ENCODE measurements around the gene CTU2. TPM values are rescaled to one million over a fixed set of nuclear protein-coding genes. Genes with fewer than 3 reads are reported as not detected.
A peak's percentile ranks its signal among the peaks of the same experiment; 100 is the strongest.

CTU2 gene
- polyA plus RNA-seq, 6 donors from 2014 or later, result 9.8 to 16.8 (median 13.1) TPM

DNA sequence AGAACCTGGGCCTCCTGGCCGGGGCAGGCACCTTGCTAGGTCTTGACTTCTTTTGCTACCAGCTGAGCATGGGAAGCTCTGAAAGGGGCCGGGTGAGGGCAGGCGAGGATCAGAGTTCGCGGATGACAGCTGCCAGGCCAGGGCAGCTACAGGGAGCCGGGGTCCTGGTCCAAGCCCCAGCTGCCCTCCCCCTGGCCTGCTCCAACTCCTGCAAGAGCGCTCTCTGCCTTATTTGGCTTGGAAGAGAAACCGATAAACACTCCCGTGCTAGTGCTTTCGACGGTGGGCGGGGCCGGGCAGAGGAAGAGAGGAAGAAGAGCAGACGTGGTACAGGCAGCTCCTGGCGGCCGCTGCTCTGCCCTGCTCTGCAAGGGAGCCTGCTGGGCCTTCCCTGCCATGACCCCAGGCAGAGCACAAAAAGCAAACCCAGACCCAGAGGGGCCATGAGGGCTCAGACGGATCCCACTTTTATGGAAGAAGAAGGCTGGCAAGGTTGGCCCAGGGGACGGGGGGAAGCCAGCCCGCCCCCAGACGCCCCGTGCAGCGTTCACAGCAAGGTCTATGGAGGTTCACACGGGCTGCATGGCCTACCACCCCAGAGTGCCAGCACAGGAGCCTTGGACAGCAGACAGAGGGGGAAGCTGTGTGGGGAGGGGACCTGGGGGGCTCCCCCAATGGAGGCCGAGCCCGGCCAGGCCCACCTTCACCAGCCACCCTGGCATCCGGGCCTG is 53.1 kb downstream of the CTU2 start:
- H3K27ac Mint-ChIP-seq, result no peak overlapping the region
- H3K4me1 Mint-ChIP-seq, result peaks cover 9 to 25% (median 21%) of the 10 kb centered on the region in 3 donors
- H3K9me3 Mint-ChIP-seq, result peaks cover 0 to 1% (median 0%) of the 10 kb centered on the region in 7 donors
- peak overlapping the region in 2 of 8 donors; percentile 15 to 19 for H3K4me3 Mint-ChIP-seq
- ATAC-seq (ENCODE audit: low read depth in 2 of 2) (no peak), DNase-seq (no peak)
- H3K27me3 Mint-ChIP-seq, result no peaks in the 10 kb centered on the region
- peaks cover 0 to 5% of the 10 kb centered on the region in 2 donors for H3K36me3 Mint-ChIP-seq

DNA sequence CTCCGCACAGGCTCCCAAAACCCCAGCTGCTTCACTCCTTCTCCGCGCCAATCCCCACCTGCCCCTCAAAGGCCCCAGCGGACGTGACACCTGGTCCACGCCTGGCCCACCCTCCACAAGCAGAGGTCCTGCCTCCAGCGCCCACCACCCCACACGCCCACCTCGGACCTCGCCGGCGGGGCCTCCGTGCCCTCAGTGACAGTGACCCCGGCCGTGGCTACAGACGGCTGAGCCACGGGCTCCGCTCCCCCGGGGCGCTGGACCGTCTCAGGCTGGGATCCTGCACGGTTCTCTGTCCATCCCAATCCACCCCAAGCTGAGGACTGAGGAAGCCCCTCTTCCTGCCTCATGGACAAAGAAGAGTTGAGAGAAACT is 53.7 kb downstream of the CTU2 start:
- H3K9me3 Mint-ChIP-seq, result peaks cover 0 to 1% (median 0%) of the 10 kb centered on the region in 7 donors
- no peaks in the 10 kb centered on the region for H3K27me3 Mint-ChIP-seq
- peaks cover 9 to 25% (median 21%) of the 10 kb centered on the region in 3 donors for H3K4me1 Mint-ChIP-seq
- H3K27ac Mint-ChIP-seq, result peak overlapping the region in 1 of 6 donors; percentile 52
- H3K36me3 Mint-ChIP-seq, result peaks cover 0 to 5% of the 10 kb centered on the region in 2 donors
- H3K4me3 Mint-ChIP-seq, result no peak overlapping the region
- ATAC-seq (ENCODE audit: low read depth in 2 of 2) (no peak), DNase-seq (no peak)

DNA sequence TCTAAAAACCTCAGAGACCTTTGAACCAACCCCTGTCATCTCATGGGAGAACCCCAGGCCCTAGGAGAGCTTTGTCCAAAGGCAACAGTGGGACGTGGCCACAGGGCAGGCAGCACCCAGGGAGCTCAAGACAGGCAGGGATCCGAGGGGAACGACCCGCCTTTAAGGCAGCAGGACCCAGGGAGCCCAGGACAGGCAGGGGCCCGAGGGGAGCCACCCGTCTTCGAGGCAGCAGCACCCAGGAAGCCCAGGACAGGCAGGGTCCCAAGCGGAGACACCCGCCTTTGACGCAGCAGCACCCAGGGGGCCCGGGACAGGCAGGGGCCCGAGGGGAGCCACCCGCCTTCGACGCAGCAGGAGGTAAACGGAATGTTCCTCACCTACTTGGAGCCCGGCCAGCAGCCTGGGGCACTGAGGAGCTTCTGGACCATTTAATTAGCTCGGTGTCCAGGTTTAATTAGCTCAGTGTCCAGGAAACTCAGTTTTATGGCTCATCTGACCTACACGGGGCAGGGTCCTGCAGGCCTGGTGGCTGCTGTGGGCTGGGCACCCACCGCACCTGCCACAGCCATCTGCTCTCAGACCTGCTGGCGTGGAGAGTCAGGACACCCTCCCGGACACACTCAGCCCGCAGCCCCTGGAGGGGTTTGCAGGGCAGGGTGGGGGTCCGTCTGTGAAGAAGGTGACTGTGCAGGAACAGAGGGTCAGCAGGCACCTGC is 54.3 kb downstream of the CTU2 start:
- no peak for ATAC-seq (ENCODE audit: low read depth in 2 of 2)
- Mint-ChIP-seq H3K9me3 (peaks cover 0 to 1% (median 0%) of the 10 kb centered on the region in 7 donors), H3K36me3 (peaks cover 0 to 5% of the 10 kb centered on the region in 2 donors), H3K4me3 (no peak overlapping the region), H3K27me3 (no peaks in the 10 kb centered on the region), H3K27ac (no peak overlapping the region), H3K4me1 (peaks cover 12 to 22% (median 21%) of the 10 kb centered on the region in 3 donors)
- no peak for DNase-seq

DNA sequence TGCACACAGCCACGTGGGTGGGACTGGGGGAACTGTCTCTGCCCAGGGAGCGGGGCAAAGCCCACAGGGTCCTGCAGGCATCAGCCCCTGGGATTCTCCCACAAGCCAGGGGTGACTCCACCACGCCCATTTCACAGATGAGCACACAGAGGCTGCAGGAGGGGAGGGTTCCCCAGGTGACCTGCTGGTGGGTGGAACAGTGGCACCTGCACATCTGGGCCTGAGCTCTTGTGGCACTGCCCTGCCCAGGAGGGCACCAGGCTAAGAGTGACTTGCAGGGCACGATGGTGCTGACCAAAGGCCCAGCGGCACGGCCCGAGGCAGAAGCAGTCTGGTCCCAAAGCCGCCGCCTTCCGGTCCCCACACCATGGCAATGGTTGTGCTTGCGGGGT is 54.8 kb downstream of the CTU2 start:
- DNase-seq (no peak), ATAC-seq (ENCODE audit: low read depth in 2 of 2) (no peak)
- Mint-ChIP-seq H3K36me3 (peaks cover 0 to 5% of the 10 kb centered on the region in 2 donors), H3K9me3 (peaks cover 0 to 1% (median 0%) of the 10 kb centered on the region in 7 donors), H3K27ac (no peak overlapping the region), H3K27me3 (no peaks in the 10 kb centered on the region), H3K4me3 (no peak overlapping the region), H3K4me1 (peaks cover 18 to 22% (median 22%) of the 10 kb centered on the region in 3 donors)

DNA sequence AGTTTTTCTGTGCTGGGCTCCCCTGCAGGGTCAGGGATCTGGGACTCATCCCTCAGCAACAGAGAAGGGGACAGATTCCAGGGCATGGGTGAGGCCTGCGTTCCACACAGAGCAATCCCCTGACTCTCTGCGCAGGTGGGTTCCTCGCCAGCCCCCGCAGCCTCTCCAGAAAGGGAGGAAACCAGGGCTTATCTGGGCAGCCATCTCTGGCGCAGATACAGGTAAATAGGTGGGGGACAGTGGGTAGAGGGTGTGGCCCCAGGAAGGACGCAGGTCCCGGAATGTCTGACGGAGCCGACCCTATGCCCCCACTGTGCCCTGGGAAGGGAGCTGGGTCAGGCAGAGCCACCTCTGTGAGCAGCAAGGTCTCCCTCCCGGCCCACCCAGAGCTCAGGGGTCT is 55.5 kb downstream of the CTU2 start:
- H3K27me3 Mint-ChIP-seq, result no peaks in the 10 kb centered on the region
- peaks cover 0 to 5% of the 10 kb centered on the region in 2 donors for H3K36me3 Mint-ChIP-seq
- H3K27ac Mint-ChIP-seq, result no peak overlapping the region
- no peak overlapping the region for H3K4me3 Mint-ChIP-seq
- H3K9me3 Mint-ChIP-seq, result peaks cover 0 to 1% (median 0%) of the 10 kb centered on the region in 7 donors
- peaks cover 22 to 28% (median 27%) of the 10 kb centered on the region in 3 donors for H3K4me1 Mint-ChIP-seq
- DNase-seq (no peak), ATAC-seq (ENCODE audit: low read depth in 2 of 2) (no peak)

DNA sequence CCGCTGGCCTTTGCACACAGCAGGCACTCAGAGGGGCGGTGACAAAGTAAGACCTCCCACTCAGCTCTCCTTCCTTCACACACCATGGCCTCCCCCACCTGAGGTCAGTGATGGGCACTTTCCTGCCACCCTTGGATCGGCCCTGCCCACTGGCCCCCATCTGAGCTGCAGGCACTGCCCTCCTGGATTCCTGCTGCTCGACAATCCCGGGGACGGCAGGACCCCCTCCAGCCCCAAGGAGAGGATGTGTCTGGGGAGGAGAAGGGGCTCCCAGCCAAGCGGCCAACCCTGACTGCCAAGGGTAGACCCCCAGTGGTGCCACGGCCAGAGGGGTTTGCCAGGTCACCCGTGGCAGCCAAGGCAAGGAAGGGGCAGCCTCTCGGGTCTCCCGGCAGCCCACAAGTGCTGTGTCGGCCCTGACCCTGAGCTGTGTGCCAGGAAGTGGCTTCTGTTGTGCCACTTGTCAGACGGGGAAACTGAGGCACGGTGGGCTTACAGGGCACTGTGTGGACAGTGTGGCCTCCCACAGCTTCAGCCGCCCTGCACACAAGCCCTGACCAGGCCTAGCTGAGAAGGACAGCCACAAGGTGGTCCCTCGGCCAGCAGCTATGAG is 56.1 kb downstream of the CTU2 start:
- Mint-ChIP-seq H3K27me3 (no peaks in the 10 kb centered on the region), H3K36me3 (peaks cover 0 to 5% of the 10 kb centered on the region in 2 donors), H3K4me3 (no peak overlapping the region), H3K4me1 (peaks cover 27 to 29% (median 27%) of the 10 kb centered on the region in 3 donors), H3K27ac (no peak overlapping the region), H3K9me3 (peaks cover 0 to 1% (median 0%) of the 10 kb centered on the region in 7 donors)
- no peak for ATAC-seq (ENCODE audit: low read depth in 2 of 2)
- no peak for DNase-seq

DNA sequence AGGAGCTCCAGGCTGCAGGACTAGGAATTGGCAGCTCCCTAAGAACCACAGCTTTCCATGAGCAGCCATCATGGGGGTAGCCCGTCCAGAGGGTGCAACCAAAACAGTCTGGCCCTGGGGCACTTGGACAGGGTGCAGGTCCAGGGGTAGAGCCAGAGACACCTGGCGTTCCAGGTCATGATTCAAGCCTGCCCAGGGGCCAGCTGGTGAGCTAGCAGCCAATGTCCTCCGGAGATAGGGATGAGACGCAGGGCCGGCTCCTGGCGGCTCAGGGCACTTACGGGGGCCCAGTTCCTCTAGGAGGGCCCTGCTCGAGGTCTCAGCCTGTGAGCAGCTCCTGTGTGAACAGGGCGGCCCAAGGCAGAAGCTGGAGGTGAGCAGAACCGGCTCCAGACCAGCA is 56.6 kb downstream of the CTU2 start:
- Mint-ChIP-seq H3K27ac (no peak overlapping the region), H3K4me3 (no peak overlapping the region), H3K4me1 (peaks cover 28 to 34% (median 31%) of the 10 kb centered on the region in 3 donors), H3K36me3 (peaks cover 0 to 5% of the 10 kb centered on the region in 2 donors), H3K27me3 (no peaks in the 10 kb centered on the region), H3K9me3 (peaks cover 0 to 1% (median 0%) of the 10 kb centered on the region in 7 donors)
- no peak for ATAC-seq (ENCODE audit: low read depth in 2 of 2)
- no peak for DNase-seq

DNA sequence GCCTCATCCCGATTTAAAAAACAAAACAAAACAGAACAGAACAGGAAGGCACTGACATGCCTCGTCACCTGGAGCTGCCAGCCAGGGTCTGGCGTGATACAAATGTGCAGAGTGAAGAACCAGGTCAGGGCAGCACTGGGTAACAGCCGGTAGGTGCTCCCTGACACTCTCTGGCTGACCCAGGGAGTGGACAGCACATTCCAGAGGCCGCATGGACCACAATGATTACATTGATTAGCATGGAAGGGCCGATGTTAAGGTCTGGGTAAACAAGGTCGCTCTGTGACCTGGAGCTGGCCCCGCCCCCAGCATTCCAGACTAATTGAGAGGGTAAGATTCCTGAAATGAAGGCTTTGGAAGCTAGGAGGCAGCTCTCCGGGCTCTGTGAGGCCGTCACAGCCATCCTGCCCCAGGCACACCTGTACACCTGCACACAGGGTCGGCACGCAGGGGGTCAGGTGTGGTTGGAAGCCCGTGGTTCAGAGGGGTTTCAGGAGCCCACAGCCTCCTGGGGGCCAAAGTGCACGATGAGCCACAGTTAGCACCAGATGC is 57.3 kb downstream of the CTU2 start:
- H3K27me3 Mint-ChIP-seq, result no peaks in the 10 kb centered on the region
- DNase-seq (no peak), ATAC-seq (ENCODE audit: low read depth in 2 of 2) (no peak)
- no peak overlapping the region for H3K4me3 Mint-ChIP-seq
- H3K36me3 Mint-ChIP-seq, result peaks cover 0 to 5% of the 10 kb centered on the region in 2 donors
- H3K4me1 Mint-ChIP-seq, result peaks cover 25 to 32% (median 28%) of the 10 kb centered on the region in 3 donors
- peaks cover 0 to 1% (median 0%) of the 10 kb centered on the region in 7 donors for H3K9me3 Mint-ChIP-seq
- H3K27ac Mint-ChIP-seq, result peak overlapping the region in 2 of 6 donors; percentile 29 to 47

DNA sequence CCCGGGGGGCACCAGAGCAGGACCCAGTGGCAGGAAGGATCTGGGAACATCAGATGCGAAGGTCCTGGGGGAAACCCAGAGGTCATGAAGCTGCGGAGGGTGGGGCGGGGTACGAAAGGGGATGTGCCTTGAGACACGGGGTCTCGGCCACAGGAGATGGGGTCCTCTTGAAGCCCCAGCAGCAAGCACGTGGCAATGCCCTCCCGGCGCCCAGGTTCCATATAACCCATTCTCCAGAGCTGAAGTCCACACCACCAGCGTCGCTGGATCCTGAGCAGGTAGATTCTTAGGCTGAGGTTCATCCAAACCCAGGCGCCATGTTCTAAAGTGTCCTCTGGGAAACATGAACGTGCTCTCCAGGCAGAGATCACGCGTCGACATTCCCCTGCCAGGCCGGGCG is 57.8 kb downstream of the CTU2 start:
- DNase-seq (no peak), ATAC-seq (ENCODE audit: low read depth in 2 of 2) (no peak)
- H3K4me3 Mint-ChIP-seq, result no peak overlapping the region
- H3K36me3 Mint-ChIP-seq, result no peaks in the 10 kb centered on the region
- no peaks in the 10 kb centered on the region for H3K9me3 Mint-ChIP-seq
- peaks cover 27 to 29% (median 29%) of the 10 kb centered on the region in 3 donors for H3K4me1 Mint-ChIP-seq
- no peak overlapping the region for H3K27ac Mint-ChIP-seq
- H3K27me3 Mint-ChIP-seq, result no peaks in the 10 kb centered on the region

DNA sequence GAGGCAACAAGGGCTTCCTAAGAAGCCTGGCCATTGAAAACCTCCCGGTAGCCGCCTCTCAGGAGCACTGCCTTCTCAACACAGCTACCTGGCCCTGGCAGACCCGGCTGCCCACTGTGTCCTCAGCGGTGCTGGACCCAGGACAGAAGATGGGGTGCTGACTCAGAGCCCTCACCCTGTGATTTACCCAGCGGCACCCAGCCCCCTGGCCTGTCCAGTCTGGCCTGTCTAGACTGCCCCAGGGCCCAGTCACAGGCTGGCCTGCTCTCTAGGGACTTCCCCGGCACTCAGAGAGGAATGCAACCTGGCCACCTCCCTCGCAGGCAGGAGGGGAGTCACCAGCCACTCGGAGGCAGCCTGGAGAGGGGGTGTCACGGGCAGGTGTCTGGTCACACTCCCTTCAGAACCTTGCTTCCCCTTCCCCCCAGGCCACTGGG is 58.6 kb downstream of the CTU2 start:
- H3K27ac Mint-ChIP-seq, result peak overlapping the region in 1 of 6 donors; percentile 15

More for the DNA sequence above, 58.6 kb downstream of the CTU2 start:
- DNase-seq (no peak), ATAC-seq (ENCODE audit: low read depth in 2 of 2) (no peak)
- Mint-ChIP-seq H3K4me3 (no peak overlapping the region), H3K4me1 (peaks cover 33 to 37% (median 35%) of the 10 kb centered on the region in 3 donors), H3K9me3 (no peaks in the 10 kb centered on the region), H3K27me3 (no peaks in the 10 kb centered on the region), H3K36me3 (no peaks in the 10 kb centered on the region)

Other genes with a start within 250 kb of the CTU2 start
- 10 to 100 TPM in 2 of 6 donors, 1 to 10 TPM in 4; 2.5 to 21.7 (median 9.0) TPM for gene ZC3H18, start 136.1 kb upstream of the CTU2 start, polyA plus RNA-seq (ENCODE audit: low read depth in 6 of 6)
- 1 to 10 TPM in 1 of 6 donors, under 1 TPM in 3, not detected in 2; 0.39 to 1.3 (median 0.86) TPM for gene IL17C, start 67.9 kb upstream of the CTU2 start, polyA plus RNA-seq (ENCODE audit: low read depth in 6 of 6)
- 1,000 to 10,000 TPM; 1,408 to 2,468 (median 1,616) TPM for gene CYBA, start 55.5 kb upstream of the CTU2 start, polyA plus RNA-seq (ENCODE audit: low read depth in 6 of 6)
- 10 to 100 TPM in 5 of 6 donors, 1 to 10 TPM in 1; 9.7 to 36.1 (median 18.2) TPM for gene MVD, start 43.4 kb upstream of the CTU2 start, polyA plus RNA-seq (ENCODE audit: low read depth in 6 of 6)
- 1 to 10 TPM; 1.4 to 9.0 (median 5.9) TPM for gene SNAI3, start 20.0 kb upstream of the CTU2 start, polyA plus RNA-seq (ENCODE audit: low read depth in 6 of 6)
- 10 to 100 TPM; 28.0 to 42.5 (median 33.0) TPM for gene RNF166, start 95 bp upstream of the CTU2 start, polyA plus RNA-seq (ENCODE audit: low read depth in 6 of 6)
- 10 to 100 TPM in 2 of 6 donors, 1 to 10 TPM in 4; 4.0 to 17.2 (median 6.2) TPM for gene PIEZO1, start 78.7 kb downstream of the CTU2 start, polyA plus RNA-seq (ENCODE audit: low read depth in 6 of 6)
- gene CDT1, start 97.3 kb downstream of the CTU2 start, polyA plus RNA-seq (ENCODE audit: low read depth in 6 of 6), result under 1 TPM in 5 of 6 donors, not detected in 1; 0.08 to 0.27 (median 0.17) TPM
- 100 to 1,000 TPM; 330 to 484 (median 384) TPM for gene APRT, start 105.4 kb downstream of the CTU2 start, polyA plus RNA-seq (ENCODE audit: low read depth in 6 of 6)
- 10 to 100 TPM in 3 of 6 donors, 1 to 10 TPM in 3; 6.1 to 21.4 (median 9.5) TPM for gene GALNS, start 150.4 kb downstream of the CTU2 start, polyA plus RNA-seq (ENCODE audit: low read depth in 6 of 6)
- gene TRAPPC2L, start 150.6 kb downstream of the CTU2 start, polyA plus RNA-seq (ENCODE audit: low read depth in 6 of 6), result 100 to 1,000 TPM in 1 of 6 donors, 10 to 100 TPM in 5; 87.3 to 100 (median 90.9) TPM
- gene PABPN1L, start 160.2 kb downstream of the CTU2 start, polyA plus RNA-seq (ENCODE audit: low read depth in 6 of 6), result not detected

Measured in naive B cell (primary cell).